HG03378 (cell line): ENCODE data around the gene CLSTN2.

Experiments
- ATAC-seq: cut with Tn5 transposase; IDR thresholded peaks from one replicate; pipeline ENCODE4 v1.9.1; 2021; ENCODE audit warnings: mild to moderate bottlenecking, moderate library complexity; ENCODE audit not compliant: unreplicated experiment

The CLSTN2 gene

GRCh38 chr3:140265302-140265701 lies 330.3 kb downstream of the CLSTN2 start:
- no peak for ATAC-seq

GRCh38 chr3:140268103-140268502 lies 333.1 kb downstream of the CLSTN2 start:
- no peak for ATAC-seq

GRCh38 chr3:140268610-140269009 lies 333.6 kb downstream of the CLSTN2 start:
- ATAC-seq = no peak

- ATAC-seq = no peak
Observed at GRCh38 chr3:140270329-140270728, 335.3 kb downstream of the CLSTN2 start.

- no peak for ATAC-seq
Observed at GRCh38 chr3:140273542-140274195, 338.7 kb downstream of the CLSTN2 start.

- ATAC-seq = no peak
Observed at GRCh38 chr3:140274429-140274828, 339.4 kb downstream of the CLSTN2 start.

GRCh38 chr3:140276703-140277102 lies 341.7 kb downstream of the CLSTN2 start:
- no peak for ATAC-seq

GRCh38 chr3:140277886-140278285 lies 342.9 kb downstream of the CLSTN2 start:
- no peak for ATAC-seq

- ATAC-seq = no peak
Observed at GRCh38 chr3:140284372-140284771, 349.4 kb downstream of the CLSTN2 start.

- no peak for ATAC-seq
Observed at GRCh38 chr3:140285380-140285779, 350.4 kb downstream of the CLSTN2 start.

GRCh38 chr3:140288595-140288994 lies 353.6 kb downstream of the CLSTN2 start:
- no peak for ATAC-seq

GRCh38 chr3:140290105-140290504 lies 355.1 kb downstream of the CLSTN2 start:
- ATAC-seq = no peak

- ATAC-seq = no peak
Observed at GRCh38 chr3:140292170-140292569, 357.2 kb downstream of the CLSTN2 start.

GRCh38 chr3:140292684-140293083 lies 357.7 kb downstream of the CLSTN2 start:
- ATAC-seq = no peak

GRCh38 chr3:140294058-140294457 lies 359.1 kb downstream of the CLSTN2 start:
- no peak for ATAC-seq

- no peak for ATAC-seq
Observed at GRCh38 chr3:140296796-140297352, 361.9 kb downstream of the CLSTN2 start.

- ATAC-seq = no peak
Observed at GRCh38 chr3:140298043-140298442, 363.1 kb downstream of the CLSTN2 start.

- no peak for ATAC-seq
Observed at GRCh38 chr3:140298569-140299070, 363.6 kb downstream of the CLSTN2 start.

GRCh38 chr3:140303875-140304274 lies 368.9 kb downstream of the CLSTN2 start:
- ATAC-seq = no peak

- ATAC-seq = no peak
Observed at GRCh38 chr3:140308535-140308934, 373.6 kb downstream of the CLSTN2 start.

- ATAC-seq = no peak
Observed at GRCh38 chr3:140311428-140311827, 376.4 kb downstream of the CLSTN2 start.

- ATAC-seq = no peak
Observed at GRCh38 chr3:140315955-140316354, 381.0 kb downstream of the CLSTN2 start.

GRCh38 chr3:140316466-140316865 lies 381.5 kb downstream of the CLSTN2 start:
- ATAC-seq = no peak
